Measurements from ENCODE around the gene COL5A1.

DNA sequence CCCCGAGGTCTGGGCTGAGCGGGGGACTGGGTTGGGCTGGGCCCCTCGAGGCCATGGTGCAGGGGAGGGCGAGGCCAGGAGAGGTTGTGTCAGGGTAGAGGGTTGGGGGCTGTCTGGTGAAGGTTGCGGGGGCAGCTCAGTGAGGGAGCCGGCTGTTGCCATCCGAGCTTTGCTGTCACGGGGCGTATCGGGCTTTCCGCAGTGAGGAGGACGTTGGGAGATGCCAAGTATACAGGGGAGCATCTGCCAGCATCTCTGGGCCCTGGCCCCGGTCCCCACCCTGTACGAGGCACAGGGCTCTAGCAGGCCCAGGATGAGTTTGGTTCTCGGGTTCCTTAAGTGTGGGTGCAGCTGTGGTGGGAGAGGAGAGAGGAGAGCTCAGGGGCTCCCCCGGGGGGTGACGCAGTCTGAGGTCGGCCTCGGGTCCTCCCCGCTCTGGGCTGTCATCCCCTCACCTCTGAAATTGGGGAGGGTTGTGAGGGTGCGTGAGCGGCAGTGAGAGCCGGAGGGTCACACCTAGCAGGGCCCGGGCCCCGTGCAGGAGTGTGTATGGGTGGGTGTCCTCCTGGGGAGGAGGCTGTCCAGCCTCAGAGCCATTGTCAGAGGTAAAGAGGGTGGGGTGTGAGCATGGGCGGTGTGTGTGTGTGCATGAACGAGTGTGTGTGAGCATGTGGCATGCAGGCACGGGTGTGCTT lies 87.3 kb downstream of the COL5A1 start:
- TF ChIP-seq TAF1 (IDR thresholded peaks at IDR 0.05; ENCODE audit: borderline replicate concordance, insufficient read depth, low read length), result no peak
- no peak for TF ChIP-seq POLR2AphosphoS5 (IDR thresholded peaks at IDR 0.05; ENCODE audit: low read depth, low read length)
- TF ChIP-seq, protein P1, sequence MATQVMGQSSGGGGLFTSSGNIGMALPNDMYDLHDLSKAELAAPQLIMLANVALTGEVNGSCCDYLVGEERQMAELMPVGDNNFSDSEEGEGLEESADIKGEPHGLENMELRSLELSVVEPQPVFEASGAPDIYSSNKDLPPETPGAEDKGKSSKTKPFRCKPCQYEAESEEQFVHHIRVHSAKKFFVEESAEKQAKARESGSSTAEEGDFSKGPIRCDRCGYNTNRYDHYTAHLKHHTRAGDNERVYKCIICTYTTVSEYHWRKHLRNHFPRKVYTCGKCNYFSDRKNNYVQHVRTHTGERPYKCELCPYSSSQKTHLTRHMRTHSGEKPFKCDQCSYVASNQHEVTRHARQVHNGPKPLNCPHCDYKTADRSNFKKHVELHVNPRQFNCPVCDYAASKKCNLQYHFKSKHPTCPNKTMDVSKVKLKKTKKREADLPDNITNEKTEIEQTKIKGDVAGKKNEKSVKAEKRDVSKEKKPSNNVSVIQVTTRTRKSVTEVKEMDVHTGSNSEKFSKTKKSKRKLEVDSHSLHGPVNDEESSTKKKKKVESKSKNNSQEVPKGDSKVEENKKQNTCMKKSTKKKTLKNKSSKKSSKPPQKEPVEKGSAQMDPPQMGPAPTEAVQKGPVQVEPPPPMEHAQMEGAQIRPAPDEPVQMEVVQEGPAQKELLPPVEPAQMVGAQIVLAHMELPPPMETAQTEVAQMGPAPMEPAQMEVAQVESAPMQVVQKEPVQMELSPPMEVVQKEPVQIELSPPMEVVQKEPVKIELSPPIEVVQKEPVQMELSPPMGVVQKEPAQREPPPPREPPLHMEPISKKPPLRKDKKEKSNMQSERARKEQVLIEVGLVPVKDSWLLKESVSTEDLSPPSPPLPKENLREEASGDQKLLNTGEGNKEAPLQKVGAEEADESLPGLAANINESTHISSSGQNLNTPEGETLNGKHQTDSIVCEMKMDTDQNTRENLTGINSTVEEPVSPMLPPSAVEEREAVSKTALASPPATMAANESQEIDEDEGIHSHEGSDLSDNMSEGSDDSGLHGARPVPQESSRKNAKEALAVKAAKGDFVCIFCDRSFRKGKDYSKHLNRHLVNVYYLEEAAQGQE (IDR thresholded peaks at IDR 0.05; ENCODE audit: insufficient read depth in 1 of 2, low read depth in 2 of 2, low read length in 2 of 2), result no peak
- TF ChIP-seq SIN3A (IDR thresholded peaks at IDR 0.05; ENCODE audit: borderline replicate concordance, insufficient read depth, low read length), result no peak

All from PFSK-1 (cell line).